Measurements from ENCODE around the gene ABHD8. TPM values are rescaled to one million over a fixed set of nuclear protein-coding genes. Genes with fewer than 3 reads are reported as not detected.

Gene ABHD8
- total and polyA plus RNA-seq, 2 of the 4 experiments (the other 2 are of a cell fraction), result 3.9 to 10.2 TPM

DNA sequence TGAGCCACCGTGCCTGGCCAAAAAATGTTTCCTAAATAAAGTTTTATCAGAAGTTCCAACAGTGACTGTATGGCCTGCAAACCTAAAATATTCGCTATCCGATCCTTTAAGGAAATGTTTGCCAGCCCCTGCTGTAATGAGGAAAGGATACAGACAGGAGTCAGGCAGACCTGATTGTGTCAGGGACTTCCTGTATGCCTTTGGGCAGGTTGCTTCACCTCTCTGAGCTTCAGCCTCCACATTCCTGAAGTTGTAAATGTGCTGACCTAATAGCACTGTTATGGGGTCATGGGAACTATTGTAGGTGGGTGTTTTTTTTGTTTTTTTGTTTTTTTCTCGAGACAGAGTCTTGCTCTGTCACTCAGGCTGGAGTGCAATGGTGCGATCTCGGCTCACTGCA is 6.2 kb downstream of the ABHD8 start:
- no peak for DNase-seq
- Histone ChIP-seq H3K9me1 (ENCODE audit: insufficient read depth, low read length) (peaks cover under 1% of the 10 kb centered on the region), H3K56ac (ENCODE audit: extremely low read depth, insufficient read depth, low read length) (no peak overlapping the region), H2BK20ac (ENCODE audit: low read depth, low read length) (no peak overlapping the region), H2AFZ (replicated peaks; ENCODE audit: low read length, poor library complexity) (no peak overlapping the region), H3K27ac (ENCODE audit: insufficient read depth, low read length) (no peak overlapping the region), H3K9ac (ENCODE audit: low read depth, low read length) (no peak overlapping the region), H3K4me2 (ENCODE audit: low read depth, low read length) (no peak overlapping the region), H2BK15ac (ENCODE audit: low read depth, low read length) (no peak overlapping the region), H4K8ac (ENCODE audit: low read depth in 2 of 2, low read length in 2 of 2) (no peak overlapping the region), H3K79me1 (ENCODE audit: low read depth in 1 of 2, low read length in 2 of 2) (peaks cover 2 to 26% of the 10 kb centered on the region in 2 experiments), H3K9me3 (ENCODE audit: control insufficient read depth, insufficient read depth, low read length) (peaks cover 4% of the 10 kb centered on the region), H2AK5ac (ENCODE audit: low read depth, low read length) (no peak overlapping the region), H4K91ac (ENCODE audit: insufficient read depth, low read depth, low read length) (no peak overlapping the region), H2AK9ac (replicated peaks; ENCODE audit: low read depth, low read length, poor library complexity) (no peak overlapping the region), H3K36me3 (ENCODE audit: control insufficient read depth, insufficient read depth, low read length) (peaks cover 13% of the 10 kb centered on the region), H3K18ac (ENCODE audit: low read depth, low read length) (no peak overlapping the region), H4K5ac (ENCODE audit: low read depth, low read length) (no peak overlapping the region), H3K14ac (replicated peaks; ENCODE audit: low read depth, low read length) (no peak overlapping the region), H3K27me3 (ENCODE audit: control insufficient read depth, insufficient read depth, low read length) (no peaks in the 10 kb centered on the region), H3K4me1 (ENCODE audit: control insufficient read depth, insufficient read depth, low read length) (no peaks in the 10 kb centered on the region), H3K23ac (ENCODE audit: low read depth, low read length) (no peak overlapping the region), H2BK120ac (ENCODE audit: low read depth, low read length) (no peak overlapping the region), H4K20me1 (ENCODE audit: insufficient read depth, low read length) (0 out of 2 replicates have a peak, but pooled peaks cover 3% of the 10 kb centered on the region), H2BK5ac (ENCODE audit: low read depth, low read length, poor library complexity, severe bottlenecking) (no peak overlapping the region), H3K4ac (ENCODE audit: low read depth, low read length) (no peak overlapping the region), H3K4me3 (ENCODE audit: insufficient read depth, low read depth, low read length) (no peak overlapping the region)
- no TSS peak for BruUV-seq (replicated peaks)
- ChIA-PET CTCF (no interaction called here), POLR2A (ENCODE audit: unreplicated experiment) (no interaction called here)
- in situ Hi-C loops (cut with MboI; ENCODE audit: low sequenced_read_pairs), result no loop called here
- dilution Hi-C loops (cut with HindIII; ENCODE audit: low sequenced_read_pairs, unreplicated experiment), result no loop called here
- no peak for ATAC-seq (ENCODE audit: low read depth)
- no peak for TF ChIP-seq BHLHE40 (IDR thresholded peaks at IDR 0.05; ENCODE audit: low read depth, low read length)
- no peak for TF ChIP-seq FOS (IDR thresholded peaks at IDR 0.05; ENCODE audit: low read depth, low read length)
- no peak for TF ChIP-seq MXI1 (IDR thresholded peaks at IDR 0.05; ENCODE audit: borderline replicate concordance, low read depth, low read length)
- no peak for TF ChIP-seq RAD21 (IDR thresholded peaks at IDR 0.05; ENCODE audit: low read length)
- TF ChIP-seq NFE2L2 (IDR thresholded peaks at IDR 0.05; ENCODE audit: low read depth, low read length), result no peak
- TF ChIP-seq CHD1 (IDR thresholded peaks at IDR 0.05; ENCODE audit: low read depth, low read length), result no peak
- no peak for TF ChIP-seq MAFK (IDR thresholded peaks at IDR 0.05; ENCODE audit: low read depth, low read length)
- no CpG with 5 or more reads among the region's 6 CpGs for WGBS, 2 experiments (ENCODE audit: extremely low coverage in 2 of 2, insufficient read length in 1 of 2)
- intact Hi-C loops (cut with micrococcal nuclease), result no loop called here

Data from IMR-90 (cell line).